HEK293 (cell line): ENCODE results near the gene TNFAIP8L2.

Experiments used
- CTCF ChIA-PET: fragments of 350-600 bp; formaldehyde crosslinking; extraction: SDS; loops from one replicate; lab custom pipeline; 2021; ENCODE audit warnings: antibody characterized with exemption; lab: Yijun Ruan, JAX
- POLR2A ChIA-PET: fragments of 300-600 bp; formaldehyde crosslinking; extraction: SDS; loops from one replicate; lab custom pipeline; 2020; ENCODE audit warnings: antibody characterized with exemption, inconsistent platforms; lab: Yijun Ruan, JAX
- H3K27ac ChIP-seq: fragments of 200-500 bp; sonication (Bioruptor generic); 2 replicates; pipeline ENCODE4 v1.5.1; 2014; ENCODE audit warnings: low read depth, low read length, control low read depth, inconsistent platforms; ENCODE audit errors: extremely low read depth
- H3K36me3 ChIP-seq, 2 experiments: fragments of 200-500 bp in 1 of 2; sonication (Bioruptor generic) in 1 of 2; 1 replicate in 1 of 2; 2 replicates in 1 of 2; pipeline ENCODE4 v1.5.1; 2014 to 2017; ENCODE audit warnings: inconsistent platforms in 2 of 2, low read length in 2 of 2; ENCODE audit not compliant: control insufficient read depth in 2 of 2, insufficient read depth in 1 of 2
- H3K4me1 ChIP-seq: fragments of 200-500 bp; sonication (Bioruptor generic); 2 replicates; pipeline ENCODE4 v1.5.1; 2014; ENCODE audit warnings: mild to moderate bottlenecking, low read length, inconsistent platforms; ENCODE audit not compliant: control insufficient read depth, insufficient read depth
- H3K4me3 ChIP-seq: 2 replicates; pipeline ENCODE4 v1.5.1; 2011; ENCODE audit warnings: low read depth, mild to moderate bottlenecking, control low read depth, low read length, moderate library complexity
- H3K9me3 ChIP-seq: fragments of 200-500 bp; sonication (Bioruptor generic); 2 replicates; pipeline ENCODE4 v1.5.1; 2014; ENCODE audit warnings: low read depth, low read length, inconsistent platforms; ENCODE audit not compliant: control insufficient read depth, insufficient read depth
- BCL11B ChIP-seq: fragments of 450-650 bp; formaldehyde crosslinking; IDR thresholded peaks from 2 replicates; pipeline ENCODE4 v1.5.1; 2016; ENCODE audit warnings: low read depth, missing biosample characterization, missing genetic modification characterization
- GLI4 ChIP-seq: fragments of 450-650 bp; formaldehyde crosslinking; IDR thresholded peaks from 2 replicates; pipeline ENCODE4 v1.5.1; 2016; ENCODE audit warnings: missing biosample characterization, missing genetic modification characterization
- GLIS1 ChIP-seq: fragments of 450-650 bp; formaldehyde crosslinking; IDR thresholded peaks from 2 replicates; pipeline ENCODE4 v1.5.1; 2016; ENCODE audit warnings: missing biosample characterization, missing genetic modification characterization
- KLF1 ChIP-seq: fragments of 450-650 bp; formaldehyde crosslinking; IDR thresholded peaks from 2 replicates; pipeline ENCODE4 v1.5.1; 2016; ENCODE audit warnings: missing biosample characterization, missing genetic modification characterization
- SCRT1 ChIP-seq: fragments of 450-650 bp; formaldehyde crosslinking; IDR thresholded peaks from 2 replicates; pipeline ENCODE4 v1.5.1; 2016; ENCODE audit warnings: missing biosample characterization, missing genetic modification characterization, borderline replicate concordance
- ZNF112 ChIP-seq: fragments of 450-650 bp; formaldehyde crosslinking; IDR thresholded peaks from 2 replicates; pipeline ENCODE4 v1.5.0; 2017; ENCODE audit warnings: missing biosample characterization, missing genetic modification characterization
- ZNF16 ChIP-seq: fragments of 450-650 bp; formaldehyde crosslinking; IDR thresholded peaks from 2 replicates; pipeline ENCODE4 v1.5.1; 2016; ENCODE audit warnings: low read depth, missing biosample characterization, missing genetic modification characterization
- ZNF223 ChIP-seq: fragments of 450-650 bp; formaldehyde crosslinking; IDR thresholded peaks from 2 replicates; pipeline ENCODE4 v1.5.1; 2016; ENCODE audit warnings: missing biosample characterization, missing genetic modification characterization
- ZNF248 ChIP-seq: fragments of 450-650 bp; formaldehyde crosslinking; IDR thresholded peaks from 2 replicates; pipeline ENCODE4 v1.5.1; 2017; ENCODE audit warnings: missing biosample characterization, missing genetic modification characterization
- ZNF341 ChIP-seq: fragments of 450-650 bp; formaldehyde crosslinking; IDR thresholded peaks from 2 replicates; pipeline ENCODE4; 2016; ENCODE audit warnings: low read depth, missing biosample characterization, missing genetic modification characterization
- ZNF362 ChIP-seq: fragments of 450-650 bp; formaldehyde crosslinking; IDR thresholded peaks from 2 replicates; pipeline ENCODE4 v1.5.1; 2016; ENCODE audit warnings: missing biosample characterization, missing genetic modification characterization
- ZNF404 ChIP-seq: fragments of 450-650 bp; formaldehyde crosslinking; IDR thresholded peaks from 2 replicates; pipeline ENCODE4 v1.5.1; 2017; ENCODE audit warnings: missing biosample characterization, missing genetic modification characterization
- ZNF48 ChIP-seq: fragments of 450-650 bp; formaldehyde crosslinking; IDR thresholded peaks from 2 replicates; pipeline ENCODE4 v1.5.1; 2016; ENCODE audit warnings: missing biosample characterization, missing genetic modification characterization
- ZNF530 ChIP-seq: fragments of 450-650 bp; formaldehyde crosslinking; IDR thresholded peaks from 2 replicates; pipeline ENCODE4 v1.5.1; 2016; ENCODE audit warnings: low read depth, missing biosample characterization, missing genetic modification characterization
- ZNF558 ChIP-seq: fragments of 450-650 bp; formaldehyde crosslinking; IDR thresholded peaks from 2 replicates; pipeline ENCODE4 v1.5.1; 2016; ENCODE audit warnings: missing biosample characterization, missing genetic modification characterization
- ZNF600 ChIP-seq: fragments of 450-650 bp; formaldehyde crosslinking; IDR thresholded peaks from 2 replicates; pipeline ENCODE4 v1.5.1; 2016; ENCODE audit warnings: missing biosample characterization, missing genetic modification characterization
- ZNF621 ChIP-seq: fragments of 450-650 bp; formaldehyde crosslinking; IDR thresholded peaks from 2 replicates; pipeline ENCODE4 v1.5.1; 2017; ENCODE audit warnings: missing biosample characterization, missing genetic modification characterization
- ZNF626 ChIP-seq: fragments of 450-650 bp; sonication (Bioruptor Pico); formaldehyde crosslinking; IDR thresholded peaks from 2 replicates; pipeline ENCODE4 v1.5.1; 2018; ENCODE audit warnings: missing biosample characterization, missing genetic modification characterization, inconsistent platforms
- ZNF658 ChIP-seq: fragments of 450-650 bp; formaldehyde crosslinking; IDR thresholded peaks from 2 replicates; pipeline ENCODE4; 2016; ENCODE audit warnings: missing biosample characterization, missing genetic modification characterization
- TF ChIP-seq, protein P1 (sequence below): fragments of 450-650 bp; formaldehyde crosslinking; IDR thresholded peaks from 2 replicates; pipeline ENCODE4 v1.5.1; 2016; ENCODE audit warnings: missing biosample characterization, missing genetic modification characterization, borderline replicate concordance
- TF ChIP-seq, protein P2 (sequence below): fragments of 450-650 bp; formaldehyde crosslinking; IDR thresholded peaks from 2 replicates; pipeline ENCODE4 v1.5.1; 2017; ENCODE audit warnings: missing biosample characterization, missing genetic modification characterization
- TF ChIP-seq, protein P3 (sequence below): fragments of 450-650 bp; IDR thresholded peaks from 2 replicates; pipeline ENCODE4 v1.5.1; 2018; ENCODE audit warnings: missing biosample characterization, mild to moderate bottlenecking, missing genetic modification characterization
- TF ChIP-seq, protein P4 (sequence below): fragments of 450-650 bp; formaldehyde crosslinking; IDR thresholded peaks from 2 replicates; pipeline ENCODE4 v1.5.1; 2016; ENCODE audit warnings: missing biosample characterization, missing genetic modification characterization, low read depth

TNFAIP8L2 gene

DNA sequence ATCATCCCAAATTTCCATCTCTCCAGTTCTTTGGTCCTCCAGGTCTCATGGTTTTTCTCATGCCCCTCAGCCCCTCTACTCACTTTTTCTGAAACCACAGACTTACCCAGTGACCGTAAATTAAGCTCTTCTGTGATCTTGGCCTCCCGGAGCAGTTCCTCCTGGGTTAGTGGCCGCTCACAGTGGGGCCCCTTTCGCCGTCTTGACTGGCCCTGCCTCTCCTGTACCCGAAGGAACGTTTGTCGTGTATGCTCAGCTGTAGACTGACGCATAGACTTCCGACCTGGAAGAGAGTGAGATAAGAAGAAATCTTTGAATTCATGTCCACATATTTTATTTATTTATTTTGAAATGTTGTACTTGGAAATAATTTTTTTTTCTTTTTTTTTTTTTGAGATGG is 27.8 kb downstream of the TNFAIP8L2 start:
- TF ChIP-seq, protein P1, sequence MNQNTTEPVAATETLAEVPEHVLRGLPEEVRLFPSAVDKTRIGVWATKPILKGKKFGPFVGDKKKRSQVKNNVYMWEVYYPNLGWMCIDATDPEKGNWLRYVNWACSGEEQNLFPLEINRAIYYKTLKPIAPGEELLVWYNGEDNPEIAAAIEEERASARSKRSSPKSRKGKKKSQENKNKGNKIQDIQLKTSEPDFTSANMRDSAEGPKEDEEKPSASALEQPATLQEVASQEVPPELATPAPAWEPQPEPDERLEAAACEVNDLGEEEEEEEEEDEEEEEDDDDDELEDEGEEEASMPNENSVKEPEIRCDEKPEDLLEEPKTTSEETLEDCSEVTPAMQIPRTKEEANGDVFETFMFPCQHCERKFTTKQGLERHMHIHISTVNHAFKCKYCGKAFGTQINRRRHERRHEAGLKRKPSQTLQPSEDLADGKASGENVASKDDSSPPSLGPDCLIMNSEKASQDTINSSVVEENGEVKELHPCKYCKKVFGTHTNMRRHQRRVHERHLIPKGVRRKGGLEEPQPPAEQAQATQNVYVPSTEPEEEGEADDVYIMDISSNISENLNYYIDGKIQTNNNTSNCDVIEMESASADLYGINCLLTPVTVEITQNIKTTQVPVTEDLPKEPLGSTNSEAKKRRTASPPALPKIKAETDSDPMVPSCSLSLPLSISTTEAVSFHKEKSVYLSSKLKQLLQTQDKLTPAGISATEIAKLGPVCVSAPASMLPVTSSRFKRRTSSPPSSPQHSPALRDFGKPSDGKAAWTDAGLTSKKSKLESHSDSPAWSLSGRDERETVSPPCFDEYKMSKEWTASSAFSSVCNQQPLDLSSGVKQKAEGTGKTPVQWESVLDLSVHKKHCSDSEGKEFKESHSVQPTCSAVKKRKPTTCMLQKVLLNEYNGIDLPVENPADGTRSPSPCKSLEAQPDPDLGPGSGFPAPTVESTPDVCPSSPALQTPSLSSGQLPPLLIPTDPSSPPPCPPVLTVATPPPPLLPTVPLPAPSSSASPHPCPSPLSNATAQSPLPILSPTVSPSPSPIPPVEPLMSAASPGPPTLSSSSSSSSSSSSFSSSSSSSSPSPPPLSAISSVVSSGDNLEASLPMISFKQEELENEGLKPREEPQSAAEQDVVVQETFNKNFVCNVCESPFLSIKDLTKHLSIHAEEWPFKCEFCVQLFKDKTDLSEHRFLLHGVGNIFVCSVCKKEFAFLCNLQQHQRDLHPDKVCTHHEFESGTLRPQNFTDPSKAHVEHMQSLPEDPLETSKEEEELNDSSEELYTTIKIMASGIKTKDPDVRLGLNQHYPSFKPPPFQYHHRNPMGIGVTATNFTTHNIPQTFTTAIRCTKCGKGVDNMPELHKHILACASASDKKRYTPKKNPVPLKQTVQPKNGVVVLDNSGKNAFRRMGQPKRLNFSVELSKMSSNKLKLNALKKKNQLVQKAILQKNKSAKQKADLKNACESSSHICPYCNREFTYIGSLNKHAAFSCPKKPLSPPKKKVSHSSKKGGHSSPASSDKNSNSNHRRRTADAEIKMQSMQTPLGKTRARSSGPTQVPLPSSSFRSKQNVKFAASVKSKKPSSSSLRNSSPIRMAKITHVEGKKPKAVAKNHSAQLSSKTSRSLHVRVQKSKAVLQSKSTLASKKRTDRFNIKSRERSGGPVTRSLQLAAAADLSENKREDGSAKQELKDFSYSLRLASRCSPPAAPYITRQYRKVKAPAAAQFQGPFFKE (tag by site-specific recombination) = no peak
- no peak for TF ChIP-seq ZNF248 (tag by site-specific recombination)
- no peak for TF ChIP-seq ZNF223 (tag by site-specific recombination)
- no peak for TF ChIP-seq KLF1 (tag by site-specific recombination)
- TF ChIP-seq ZNF341 = no peak
- no peak for TF ChIP-seq GLI4 (tag by site-specific recombination)
- no peak for TF ChIP-seq ZNF621 (tag by site-specific recombination)
- TF ChIP-seq, protein P2, sequence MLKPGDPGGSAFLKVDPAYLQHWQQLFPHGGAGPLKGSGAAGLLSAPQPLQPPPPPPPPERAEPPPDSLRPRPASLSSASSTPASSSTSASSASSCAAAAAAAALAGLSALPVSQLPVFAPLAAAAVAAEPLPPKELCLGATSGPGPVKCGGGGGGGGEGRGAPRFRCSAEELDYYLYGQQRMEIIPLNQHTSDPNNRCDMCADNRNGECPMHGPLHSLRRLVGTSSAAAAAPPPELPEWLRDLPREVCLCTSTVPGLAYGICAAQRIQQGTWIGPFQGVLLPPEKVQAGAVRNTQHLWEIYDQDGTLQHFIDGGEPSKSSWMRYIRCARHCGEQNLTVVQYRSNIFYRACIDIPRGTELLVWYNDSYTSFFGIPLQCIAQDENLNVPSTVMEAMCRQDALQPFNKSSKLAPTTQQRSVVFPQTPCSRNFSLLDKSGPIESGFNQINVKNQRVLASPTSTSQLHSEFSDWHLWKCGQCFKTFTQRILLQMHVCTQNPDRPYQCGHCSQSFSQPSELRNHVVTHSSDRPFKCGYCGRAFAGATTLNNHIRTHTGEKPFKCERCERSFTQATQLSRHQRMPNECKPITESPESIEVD (tag by site-specific recombination) = no peak
- no peak for TF ChIP-seq ZNF48 (tag by site-specific recombination)
- TF ChIP-seq ZNF362 (tag by site-specific recombination) = no peak
- TF ChIP-seq ZNF558 (tag by site-specific recombination) = no peak
- TF ChIP-seq GLIS1 (tag by site-specific recombination) = no peak
- TF ChIP-seq ZNF112 = no peak
- no peak for TF ChIP-seq SCRT1 (tag by site-specific recombination)
- no peak for TF ChIP-seq ZNF658 (tag by site-specific recombination)
- H3K36me3 ChIP-seq = peaks cover 52 to 74% of the 10 kb centered on the region in 2 experiments
- CTCF ChIA-PET = interaction anchor here (0.6 to 1.3 kb wide), 2 partner anchors 8 to 21 kb away, joined by 3 read pairs; partner anchors contain the start of gene TMOD4

GRCh38 chr1:151187205-151187604 is 30.8 kb downstream of the TNFAIP8L2 start:
- no peak for TF ChIP-seq BCL11B (tag by site-specific recombination)
- TF ChIP-seq, protein P3, sequence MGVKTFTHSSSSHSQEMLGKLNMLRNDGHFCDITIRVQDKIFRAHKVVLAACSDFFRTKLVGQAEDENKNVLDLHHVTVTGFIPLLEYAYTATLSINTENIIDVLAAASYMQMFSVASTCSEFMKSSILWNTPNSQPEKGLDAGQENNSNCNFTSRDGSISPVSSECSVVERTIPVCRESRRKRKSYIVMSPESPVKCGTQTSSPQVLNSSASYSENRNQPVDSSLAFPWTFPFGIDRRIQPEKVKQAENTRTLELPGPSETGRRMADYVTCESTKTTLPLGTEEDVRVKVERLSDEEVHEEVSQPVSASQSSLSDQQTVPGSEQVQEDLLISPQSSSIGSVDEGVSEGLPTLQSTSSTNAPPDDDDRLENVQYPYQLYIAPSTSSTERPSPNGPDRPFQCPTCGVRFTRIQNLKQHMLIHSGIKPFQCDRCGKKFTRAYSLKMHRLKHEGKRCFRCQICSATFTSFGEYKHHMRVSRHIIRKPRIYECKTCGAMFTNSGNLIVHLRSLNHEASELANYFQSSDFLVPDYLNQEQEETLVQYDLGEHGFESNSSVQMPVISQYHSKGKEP = no peak
- TF ChIP-seq ZNF626 (tag by site-specific recombination) = no peak
- no peak for TF ChIP-seq ZNF16 (tag by site-specific recombination)
- TF ChIP-seq, protein P4, sequence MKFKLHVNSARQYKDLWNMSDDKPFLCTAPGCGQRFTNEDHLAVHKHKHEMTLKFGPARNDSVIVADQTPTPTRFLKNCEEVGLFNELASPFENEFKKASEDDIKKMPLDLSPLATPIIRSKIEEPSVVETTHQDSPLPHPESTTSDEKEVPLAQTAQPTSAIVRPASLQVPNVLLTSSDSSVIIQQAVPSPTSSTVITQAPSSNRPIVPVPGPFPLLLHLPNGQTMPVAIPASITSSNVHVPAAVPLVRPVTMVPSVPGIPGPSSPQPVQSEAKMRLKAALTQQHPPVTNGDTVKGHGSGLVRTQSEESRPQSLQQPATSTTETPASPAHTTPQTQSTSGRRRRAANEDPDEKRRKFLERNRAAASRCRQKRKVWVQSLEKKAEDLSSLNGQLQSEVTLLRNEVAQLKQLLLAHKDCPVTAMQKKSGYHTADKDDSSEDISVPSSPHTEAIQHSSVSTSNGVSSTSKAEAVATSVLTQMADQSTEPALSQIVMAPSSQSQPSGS (tag by site-specific recombination) = no peak
- no peak for TF ChIP-seq ZNF404 (tag by site-specific recombination)
- no peak for TF ChIP-seq ZNF600 (tag by site-specific recombination)
- no peak for TF ChIP-seq ZNF530 (tag by site-specific recombination)
- Histone ChIP-seq H3K9me3 (no peaks in the 10 kb centered on the region), H3K27ac (no peak overlapping the region), H3K4me3 (no peak overlapping the region), H3K36me3 (peaks cover 33 to 46% of the 10 kb centered on the region in 2 experiments), H3K4me1 (no peaks in the 10 kb centered on the region)
- POLR2A ChIA-PET = interaction anchor here (0.8 kb wide), 1 partner anchor 16 kb away, joined by 3 read pairs; no protein-coding TSS in a partner anchor
- CTCF ChIA-PET = interaction anchor here (1.3 to 1.6 kb wide), 2 partner anchors 10 to 65 kb away, joined by 3 to 4 read pairs; no protein-coding TSS in a partner anchor

More for the DNA sequence above, 27.8 kb downstream of the TNFAIP8L2 start:
- H3K4me1 ChIP-seq = no peaks in the 10 kb centered on the region
- H3K9me3 ChIP-seq = no peaks in the 10 kb centered on the region
- no peak overlapping the region for H3K4me3 ChIP-seq
- no peak overlapping the region for H3K27ac ChIP-seq
- POLR2A ChIA-PET = no interaction called here
